ACHN (cell line): Measurements from ENCODE around the gene HSPA12A.

ENCODE experiments used
- DNase-seq: peaks from one replicate; pipeline ENCODE4 v3.0.0-alpha.2; 2015
- in situ Hi-C: cut with HindIII; loops from 2 replicates; pipeline ENCODE4 v1.10.0; 2017; ENCODE audit warnings: low sequenced_read_pairs, low pct_ligation_motif_present, low pct_unique_long_range_greater_than_20kb

The HSPA12A gene

GRCh38 chr10:116752969-116753665, 10.8 kb upstream of the HSPA12A start:
- in situ Hi-C loops, result no loop called here
- no peak for DNase-seq

- no peak for DNase-seq
- in situ Hi-C loops, result no loop called here
Observed at GRCh38 chr10:116752563-116752962, 10.2 kb upstream of the HSPA12A start.

DNA sequence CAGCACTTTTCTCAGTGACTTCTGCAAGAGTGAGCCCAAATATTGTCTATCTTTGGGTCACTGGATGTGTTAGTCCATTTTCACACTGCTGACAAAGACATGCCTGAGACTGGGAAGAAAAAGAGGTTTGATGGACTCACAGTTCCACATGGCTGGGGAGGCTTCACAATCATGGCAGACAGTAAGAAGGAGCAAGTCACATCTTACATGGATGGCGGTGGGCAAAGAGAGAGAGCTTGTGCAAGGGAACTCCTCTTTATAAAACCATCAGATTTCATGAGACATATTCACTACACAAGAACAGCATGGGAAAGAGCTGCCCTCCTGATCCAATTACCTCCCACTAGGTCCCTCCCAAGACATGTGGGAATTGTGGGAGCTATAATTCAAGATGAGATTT, 6.1 kb upstream of the HSPA12A start:
- DNase-seq, result no peak
- in situ Hi-C loops, result no loop called here

GRCh38 chr10:116748041-116748440, 5.7 kb upstream of the HSPA12A start:
- in situ Hi-C loops, result no loop called here
- DNase-seq, result peak; percentile 34

GRCh38 chr10:116747325-116747724, 5.0 kb upstream of the HSPA12A start:
- in situ Hi-C loops, result no loop called here
- no peak for DNase-seq

DNA sequence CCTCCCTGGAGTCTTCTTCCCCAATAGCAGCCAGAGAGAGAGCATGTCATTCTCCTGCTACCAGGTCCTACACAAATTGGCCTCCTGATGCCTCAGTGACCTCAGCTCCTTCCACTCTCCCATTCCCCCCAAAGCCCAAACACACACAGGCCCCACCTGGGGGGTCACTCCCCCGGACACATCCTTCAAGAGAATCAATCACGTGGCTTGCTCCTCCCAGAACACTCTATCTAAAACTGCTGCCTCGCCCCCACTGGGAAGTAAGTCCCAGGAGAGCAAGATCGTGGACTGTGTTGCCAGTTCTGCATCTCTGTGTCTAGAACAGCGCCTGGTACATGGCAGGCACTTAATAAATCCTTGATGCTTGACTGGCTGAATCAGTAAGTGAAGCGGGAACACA, 2.5 kb upstream of the HSPA12A start:
- in situ Hi-C loops, result no loop called here
- no peak for DNase-seq

DNA sequence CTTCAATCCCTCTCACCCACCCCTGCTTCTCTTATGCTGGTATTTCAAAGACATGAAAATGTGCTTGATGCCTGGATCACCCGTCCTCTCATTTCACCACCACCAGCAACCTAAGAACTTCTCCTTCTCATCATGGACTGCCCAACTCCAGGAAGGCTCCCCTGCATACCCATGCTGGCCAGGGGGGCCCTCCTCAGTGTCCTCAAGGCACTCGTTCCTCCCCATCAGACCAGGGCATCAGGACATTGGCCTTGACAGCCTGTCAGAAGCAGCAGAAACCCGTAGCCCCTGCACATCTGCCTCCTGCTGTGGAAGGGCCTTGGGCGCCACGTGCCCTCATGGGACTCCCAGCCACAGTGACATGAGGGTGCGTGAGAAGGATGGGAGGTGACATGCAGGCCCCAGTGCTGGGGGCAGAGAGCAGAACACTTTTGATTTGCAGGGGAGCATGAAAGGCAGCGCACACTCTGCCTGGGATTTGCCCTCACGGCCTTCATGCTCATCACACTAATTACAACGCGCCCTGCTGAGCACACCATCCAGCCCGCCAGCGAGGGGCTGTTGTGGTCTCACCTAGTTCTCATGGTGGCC, 1.9 kb upstream of the HSPA12A start:
- DNase-seq, result no peak
- in situ Hi-C loops, result no loop called here

- DNase-seq, result no peak
- in situ Hi-C loops, result no loop called here
Observed at GRCh38 chr10:116743266-116744064, 1.1 kb upstream of the HSPA12A start.

GRCh38 chr10:116741391-116742351, 695 bp downstream of the HSPA12A start:
- DNase-seq, result peak; percentile 39
- in situ Hi-C loops, result no loop called here

- in situ Hi-C loops, result no loop called here
- no peak for DNase-seq
Observed at GRCh38 chr10:116740971-116741370, 1.4 kb downstream of the HSPA12A start.

DNA sequence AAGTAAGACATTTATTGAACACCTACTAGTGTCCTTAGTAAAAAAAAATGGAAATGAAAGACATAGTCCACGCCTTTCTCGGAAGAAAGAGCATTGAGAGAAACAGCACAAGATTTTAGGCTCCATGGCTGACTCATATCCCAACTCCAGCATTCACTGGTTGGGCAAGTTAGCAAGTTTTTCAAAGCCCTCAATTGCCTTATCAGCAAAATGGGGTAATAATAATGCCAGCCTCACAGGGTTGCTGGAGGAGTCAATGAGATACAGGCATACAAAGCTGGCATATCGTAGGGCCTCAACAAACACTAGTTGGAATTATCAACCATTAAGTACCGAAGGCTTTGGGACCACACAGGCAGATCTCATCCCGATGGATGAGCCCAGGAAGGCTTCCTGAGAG, 4.0 kb downstream of the HSPA12A start:
- in situ Hi-C loops, result no loop called here
- DNase-seq, result no peak

DNA sequence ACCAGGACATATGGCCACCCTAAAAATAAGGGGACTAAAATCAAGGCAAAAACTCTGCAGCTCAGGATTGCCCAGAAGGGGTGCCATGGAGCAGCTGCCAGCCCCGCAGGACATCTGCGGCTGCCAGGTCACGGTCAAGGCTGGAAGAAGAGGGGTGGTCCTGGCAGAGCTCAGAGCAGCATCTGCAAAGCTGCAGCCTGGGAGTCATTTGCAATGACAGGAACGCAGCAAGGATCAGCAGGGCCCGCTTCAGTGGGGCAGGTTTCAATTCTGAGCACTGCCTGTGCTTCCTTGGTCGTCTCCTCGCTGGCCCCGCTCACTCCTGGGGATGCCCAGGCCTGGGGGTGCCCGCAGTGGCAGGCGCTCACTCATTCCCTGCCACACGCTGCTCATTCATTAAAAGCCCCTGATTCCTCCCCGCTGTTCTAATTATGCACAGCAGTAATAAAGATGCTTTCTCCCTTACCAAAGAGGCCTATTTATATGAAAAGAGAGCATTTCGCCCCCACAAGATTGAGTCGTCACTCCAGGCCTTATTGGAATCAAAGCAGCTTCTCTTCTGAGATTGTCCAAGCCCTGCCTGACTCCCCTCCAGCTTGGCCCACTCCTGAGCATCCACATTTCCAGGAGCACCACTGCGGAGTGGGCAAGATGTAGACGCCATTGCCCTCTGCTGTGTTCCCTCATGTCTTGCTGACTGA, 4.6 kb downstream of the HSPA12A start:
- no peak for DNase-seq
- in situ Hi-C loops, result no loop called here

DNA sequence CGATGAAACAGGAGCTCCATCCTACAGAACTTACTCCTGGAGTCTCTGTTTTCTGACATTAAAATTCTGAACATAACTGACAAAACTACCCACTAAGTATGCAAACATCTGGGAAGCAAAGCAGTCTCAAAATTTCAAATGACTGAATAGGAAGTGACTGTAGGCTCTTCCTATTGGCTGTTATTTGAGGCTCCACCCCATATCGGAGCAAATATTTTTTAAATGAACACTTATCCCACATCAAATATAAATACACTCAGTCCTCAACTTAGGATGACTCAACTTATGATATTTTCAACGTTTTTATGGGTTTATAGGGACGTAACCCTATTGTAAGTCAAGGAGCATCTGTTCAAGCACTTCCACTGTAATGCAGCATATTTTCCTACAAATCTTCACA, 8.8 kb downstream of the HSPA12A start:
- in situ Hi-C loops, result no loop called here
- no peak for DNase-seq

- in situ Hi-C loops, result no loop called here
- peak; percentile 46 for DNase-seq
Observed at GRCh38 chr10:116732573-116732972, 9.8 kb downstream of the HSPA12A start.

- no peak for DNase-seq
- in situ Hi-C loops, result no loop called here
Observed at GRCh38 chr10:116730464-116731260, 11.7 kb downstream of the HSPA12A start.

DNA sequence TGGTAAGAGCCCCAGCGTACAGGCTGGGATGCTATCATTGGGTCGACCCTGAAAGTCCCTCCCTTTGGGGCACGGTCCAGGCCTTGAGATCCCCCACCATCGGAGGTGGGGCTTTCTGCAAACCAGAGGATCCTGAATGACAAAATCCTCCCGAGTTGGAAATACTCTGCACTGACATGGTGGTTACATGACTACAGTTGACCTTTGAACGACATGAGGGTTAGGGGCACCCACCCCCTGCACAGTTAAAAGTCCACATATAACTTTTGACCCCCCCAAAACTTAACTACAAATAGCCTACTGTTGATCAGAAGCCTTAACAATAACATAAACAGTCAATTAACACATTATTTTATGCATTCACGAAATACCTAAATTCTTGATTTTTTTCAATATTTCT, 13.1 kb downstream of the HSPA12A start:
- peak; percentile 45 for DNase-seq

DNA sequence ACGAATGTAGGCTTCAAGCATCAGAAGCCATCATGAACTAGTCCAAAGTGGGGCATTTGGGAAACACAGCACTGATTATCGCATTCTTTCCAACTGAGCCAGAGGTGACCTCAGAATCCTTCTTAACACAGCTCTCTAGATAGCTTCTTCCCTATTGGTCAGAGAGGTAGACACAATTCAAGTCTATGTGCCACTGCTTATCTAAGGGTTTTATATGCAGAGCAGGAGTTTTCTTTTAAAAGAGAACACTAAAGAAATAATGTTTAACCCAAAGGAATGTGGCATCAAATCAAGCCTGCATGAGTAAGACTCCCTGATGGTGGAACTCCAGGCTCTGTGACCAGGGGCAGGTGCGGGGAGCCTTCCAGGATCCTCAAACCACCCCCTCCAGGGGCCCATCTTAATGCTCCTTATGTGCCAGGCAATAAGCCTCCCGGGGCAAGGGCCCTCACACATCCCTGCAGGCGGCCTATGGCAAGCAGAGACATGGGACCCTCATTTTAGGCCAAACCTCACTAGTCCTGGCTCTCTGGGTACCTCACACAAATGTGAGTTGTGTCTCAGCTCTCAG, 13.8 kb downstream of the HSPA12A start:
- in situ Hi-C loops, result no loop called here
- peak; percentile 98 for DNase-seq

More for the DNA sequence above, 13.1 kb downstream of the HSPA12A start:
- in situ Hi-C loops, result no loop called here
